Fibroblast of lung (primary cell): ENCODE results near the gene TP53TG3B.
"Not testable (repeated sequence)": the region's sequence is repeated elsewhere in the genome, so short reads cannot be mapped to it uniquely, and the experiment has no call there.

Experiments used
- EZH2 ChIP-seq: IDR thresholded peaks from 2 replicates; pipeline ENCODE4 v1.5.1; 2012; ENCODE audit warnings: low read length, control low read depth, mild to moderate bottlenecking; ENCODE audit errors: missing control alignments
- TF ChIP-seq, protein P1 (sequence below), 2 donors: IDR thresholded peaks in 1 of 2; conservative IDR thresholded peaks in 1 of 2; 1 replicate in 1 of 2; 2 replicates in 1 of 2; pipeline ENCODE4 v1.5.1; 2011 to 2012; ENCODE audit warnings: low read length in 2 of 2, control low read depth in 1 of 2, inconsistent platforms in 1 of 2, low read depth in 1 of 2, mild to moderate bottlenecking in 1 of 2

DNA sequence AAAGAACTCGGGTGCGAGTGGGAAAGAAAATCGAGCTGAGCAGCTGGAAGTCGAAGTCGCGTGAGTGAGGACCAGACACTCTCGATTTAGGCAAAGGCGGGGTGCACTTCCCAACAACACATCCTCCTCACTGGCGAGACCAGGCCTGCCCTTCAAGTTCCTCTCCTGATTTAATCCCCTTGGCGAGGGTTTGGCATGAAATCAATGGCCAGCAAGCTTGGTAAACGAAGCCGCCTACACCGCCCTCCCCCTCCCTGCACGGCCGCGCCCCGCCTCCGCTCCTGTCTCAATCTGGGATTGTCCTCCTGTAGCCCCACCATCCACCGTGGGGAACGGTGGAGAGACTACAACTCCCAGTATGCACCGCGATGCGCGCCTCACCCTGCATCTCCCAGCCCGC is at the start of gene TP53TG3B:
- TF ChIP-seq, protein P1, sequence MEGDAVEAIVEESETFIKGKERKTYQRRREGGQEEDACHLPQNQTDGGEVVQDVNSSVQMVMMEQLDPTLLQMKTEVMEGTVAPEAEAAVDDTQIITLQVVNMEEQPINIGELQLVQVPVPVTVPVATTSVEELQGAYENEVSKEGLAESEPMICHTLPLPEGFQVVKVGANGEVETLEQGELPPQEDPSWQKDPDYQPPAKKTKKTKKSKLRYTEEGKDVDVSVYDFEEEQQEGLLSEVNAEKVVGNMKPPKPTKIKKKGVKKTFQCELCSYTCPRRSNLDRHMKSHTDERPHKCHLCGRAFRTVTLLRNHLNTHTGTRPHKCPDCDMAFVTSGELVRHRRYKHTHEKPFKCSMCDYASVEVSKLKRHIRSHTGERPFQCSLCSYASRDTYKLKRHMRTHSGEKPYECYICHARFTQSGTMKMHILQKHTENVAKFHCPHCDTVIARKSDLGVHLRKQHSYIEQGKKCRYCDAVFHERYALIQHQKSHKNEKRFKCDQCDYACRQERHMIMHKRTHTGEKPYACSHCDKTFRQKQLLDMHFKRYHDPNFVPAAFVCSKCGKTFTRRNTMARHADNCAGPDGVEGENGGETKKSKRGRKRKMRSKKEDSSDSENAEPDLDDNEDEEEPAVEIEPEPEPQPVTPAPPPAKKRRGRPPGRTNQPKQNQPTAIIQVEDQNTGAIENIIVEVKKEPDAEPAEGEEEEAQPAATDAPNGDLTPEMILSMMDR (conservative IDR thresholded peaks at IDR 0.05 in 1 of 2, IDR thresholded peaks at IDR 0.05 in 1 of 2; ENCODE audit: low read depth in 1 of 2, low read length in 2 of 2), result not testable (repeated sequence)
- not testable (repeated sequence) for TF ChIP-seq EZH2
